Breast epithelium (tissue), 3 donors: ENCODE results near the gene SYT6.

Source experiments
- POLR2A ChIP-seq: fragments of 450-650 bp; IDR thresholded peaks from one replicate; pipeline ENCODE4 v1.6.1; 2016; ENCODE audit warnings: antibody characterized with exemption, mild to moderate bottlenecking, moderate library complexity
- POLR2AphosphoS5 ChIP-seq, 3 donors: sonication (generic); formaldehyde crosslinking; IDR thresholded peaks; one replicate each; pipeline ENCODE4 v1.6.1; 2017; ENCODE audit warnings: antibody characterized with exemption in 3 of 3
- TF ChIP-seq, protein P1 (sequence below), 3 donors: fragments of 450-650 bp; IDR thresholded peaks; one replicate each; pipeline ENCODE4 v1.5.1; 2016 to 2017; ENCODE audit warnings: antibody characterized with exemption in 3 of 3, mild to moderate bottlenecking in 3 of 3, moderate library complexity in 3 of 3

DNA sequence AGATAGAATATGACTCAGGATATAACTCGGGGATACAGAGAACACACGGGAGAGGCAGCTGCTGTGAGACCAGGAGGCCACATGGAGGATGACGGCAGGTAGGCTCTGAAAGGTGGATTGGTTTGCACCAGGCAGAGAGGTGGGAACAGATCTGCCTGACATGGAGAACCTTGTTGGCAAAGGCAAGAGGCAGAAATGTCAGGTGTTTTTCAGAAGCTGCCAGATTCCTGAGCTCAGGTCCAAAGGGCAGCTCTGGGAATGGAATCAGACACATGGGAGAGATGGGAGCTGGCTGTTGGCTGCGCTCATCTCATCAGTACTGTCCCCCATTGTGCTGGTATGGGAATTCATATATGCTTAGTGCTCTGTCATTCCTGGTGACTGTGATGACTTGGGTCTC lies 19.2 kb downstream of the SYT6 start:
- TF ChIP-seq, protein P1, sequence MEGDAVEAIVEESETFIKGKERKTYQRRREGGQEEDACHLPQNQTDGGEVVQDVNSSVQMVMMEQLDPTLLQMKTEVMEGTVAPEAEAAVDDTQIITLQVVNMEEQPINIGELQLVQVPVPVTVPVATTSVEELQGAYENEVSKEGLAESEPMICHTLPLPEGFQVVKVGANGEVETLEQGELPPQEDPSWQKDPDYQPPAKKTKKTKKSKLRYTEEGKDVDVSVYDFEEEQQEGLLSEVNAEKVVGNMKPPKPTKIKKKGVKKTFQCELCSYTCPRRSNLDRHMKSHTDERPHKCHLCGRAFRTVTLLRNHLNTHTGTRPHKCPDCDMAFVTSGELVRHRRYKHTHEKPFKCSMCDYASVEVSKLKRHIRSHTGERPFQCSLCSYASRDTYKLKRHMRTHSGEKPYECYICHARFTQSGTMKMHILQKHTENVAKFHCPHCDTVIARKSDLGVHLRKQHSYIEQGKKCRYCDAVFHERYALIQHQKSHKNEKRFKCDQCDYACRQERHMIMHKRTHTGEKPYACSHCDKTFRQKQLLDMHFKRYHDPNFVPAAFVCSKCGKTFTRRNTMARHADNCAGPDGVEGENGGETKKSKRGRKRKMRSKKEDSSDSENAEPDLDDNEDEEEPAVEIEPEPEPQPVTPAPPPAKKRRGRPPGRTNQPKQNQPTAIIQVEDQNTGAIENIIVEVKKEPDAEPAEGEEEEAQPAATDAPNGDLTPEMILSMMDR (IDR thresholded peaks at IDR 0.05) = no peak
- no peak for TF ChIP-seq POLR2A
- no peak for TF ChIP-seq POLR2AphosphoS5 (IDR thresholded peaks at IDR 0.05)
